IPS DF 6.9 (cell line): ENCODE results near the gene PRPS1L1.

ENCODE experiments used
- DNase-seq: peaks from one replicate; pipeline ENCODE4 v3.0.0-alpha.2; 2013; ENCODE audit warnings: low read depth, low spot score
- H3K27ac ChIP-seq: one replicate; pipeline ENCODE4 v1.5.1; 2013; ENCODE audit warnings: low read length, control low read depth
- H3K27me3 ChIP-seq: 2 replicates; pipeline ENCODE4 v1.6.1; 2013; ENCODE audit warnings: mild to moderate bottlenecking, low read length; ENCODE audit not compliant: control insufficient read depth, insufficient read depth
- H3K36me3 ChIP-seq: 2 replicates; pipeline ENCODE4 v1.6.1; 2013; ENCODE audit warnings: low read length; ENCODE audit not compliant: control insufficient read depth, insufficient read depth
- H3K4me1 ChIP-seq: 2 replicates; pipeline ENCODE4 v1.6.1; 2013; ENCODE audit warnings: low read length; ENCODE audit not compliant: control insufficient read depth, insufficient read depth
- H3K4me3 ChIP-seq: 2 replicates; pipeline ENCODE4 v1.5.1; 2013; ENCODE audit warnings: mild to moderate bottlenecking, low read length
- H3K9me3 ChIP-seq: 2 replicates; pipeline ENCODE4 v1.6.1; 2013; ENCODE audit warnings: low read length, inconsistent platforms; ENCODE audit not compliant: control insufficient read depth, insufficient read depth
- WGBS: extraction: QIAGEN DNeasy Blood & Tissue Kit; methylation state at CpG from one replicate; pipeline ENCODE4 v1.1.7; 2013; ENCODE audit warnings: mixed read lengths, missing lambda C conversion rate; ENCODE audit not compliant: insufficient read length, insufficient coverage; 5-methylcytosine and 5-hydroxymethylcytosine counted together

PRPS1L1 gene

DNA sequence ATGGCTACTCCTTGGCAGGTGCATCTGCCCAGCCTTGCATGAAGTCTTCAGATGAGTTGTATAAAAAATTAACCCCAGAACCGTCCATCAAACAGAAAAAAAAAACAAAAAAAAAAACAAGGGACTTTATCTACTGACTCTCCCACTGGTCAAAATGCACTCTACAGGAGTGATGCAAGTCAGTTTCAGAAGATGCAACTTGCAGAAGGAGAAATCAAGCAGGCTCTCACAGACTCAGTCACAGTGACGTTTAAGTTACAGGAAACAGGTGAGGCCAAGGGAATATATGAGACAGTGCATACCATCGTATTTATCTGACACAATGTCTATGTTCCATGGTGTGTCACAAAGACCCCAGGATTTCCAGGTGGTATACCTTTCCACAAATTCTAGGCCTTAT is 17.5 kb upstream of the PRPS1L1 start:
- no peaks in the 10 kb centered on the region for H3K27me3 ChIP-seq
- no peak overlapping the region for H3K27ac ChIP-seq
- H3K4me3 ChIP-seq: no peak overlapping the region
- no peaks in the 10 kb centered on the region for H3K9me3 ChIP-seq
- DNase-seq: no peak
- H3K36me3 ChIP-seq: no peaks in the 10 kb centered on the region
- no peaks in the 10 kb centered on the region for H3K4me1 ChIP-seq
- WGBS: no CpG with 5 or more reads among the region's 3 CpGs

DNA sequence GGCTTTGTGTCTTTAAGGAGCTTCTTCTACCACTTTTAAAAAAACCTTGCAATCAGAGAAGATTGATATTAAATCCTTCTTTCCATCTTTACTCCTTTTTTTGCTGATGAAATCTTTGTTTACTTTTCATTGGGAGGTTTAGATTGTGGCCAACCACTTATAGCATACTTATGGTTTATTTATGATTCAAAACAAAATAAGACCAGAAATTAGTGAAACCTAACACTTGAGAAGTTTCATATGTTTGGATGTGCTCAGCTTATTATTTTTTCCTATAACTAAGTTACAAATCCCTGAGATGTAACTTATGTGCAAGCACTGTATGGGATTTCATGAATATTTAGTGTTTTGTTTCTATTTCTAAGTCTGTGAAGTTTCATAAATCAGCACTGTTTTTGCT is 13.5 kb upstream of the PRPS1L1 start:
- no peak overlapping the region for H3K27ac ChIP-seq
- H3K4me3 ChIP-seq: no peak overlapping the region
- H3K4me1 ChIP-seq: no peaks in the 10 kb centered on the region
- H3K36me3 ChIP-seq: no peaks in the 10 kb centered on the region
- H3K9me3 ChIP-seq: no peaks in the 10 kb centered on the region
- DNase-seq: no peak
- no peaks in the 10 kb centered on the region for H3K27me3 ChIP-seq

DNA sequence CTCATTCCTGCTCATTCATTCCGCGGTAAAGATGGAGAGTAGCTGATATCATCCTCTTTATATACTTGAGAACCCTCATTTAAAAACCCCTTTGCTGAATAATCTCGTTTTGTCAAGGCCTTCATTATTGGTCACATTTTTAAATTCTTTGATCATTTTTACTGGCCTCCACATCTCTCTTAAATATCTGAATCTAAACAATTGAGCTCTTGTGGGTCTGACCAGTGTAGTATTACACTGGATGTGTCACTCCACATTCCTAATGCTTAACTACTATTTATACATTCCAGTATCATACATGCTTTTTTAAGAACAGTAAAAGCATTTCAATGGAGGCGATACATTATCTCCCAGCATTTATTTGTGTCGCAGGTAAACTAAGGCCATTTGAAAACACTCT is 12.6 kb upstream of the PRPS1L1 start:
- no CpG with 5 or more reads among the region's 5 CpGs for WGBS
- DNase-seq: no peak
- Histone ChIP-seq H3K27me3 (no peaks in the 10 kb centered on the region), H3K4me1 (no peaks in the 10 kb centered on the region), H3K27ac (no peak overlapping the region), H3K9me3 (no peaks in the 10 kb centered on the region), H3K4me3 (no peak overlapping the region), H3K36me3 (no peaks in the 10 kb centered on the region)

DNA sequence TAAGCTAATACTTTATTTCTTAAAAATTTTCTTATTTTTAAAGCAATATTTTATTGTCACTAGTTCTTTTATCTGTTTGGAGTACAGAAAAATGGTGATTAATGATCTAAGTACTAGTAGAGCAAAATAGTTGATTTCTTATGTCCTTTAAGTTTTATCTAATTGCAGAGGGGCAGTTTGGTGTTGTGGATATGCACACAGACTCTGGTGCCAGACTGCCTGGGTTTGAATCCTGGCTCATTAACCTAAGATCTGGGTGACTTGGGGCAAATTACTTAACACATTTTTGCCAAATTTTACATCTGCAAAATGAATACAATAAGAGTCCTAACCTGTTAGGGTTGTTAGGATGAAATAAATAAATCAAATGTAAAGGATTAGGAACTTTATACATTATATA is 10.7 kb upstream of the PRPS1L1 start:
- Histone ChIP-seq H3K4me1 (no peaks in the 10 kb centered on the region), H3K27me3 (no peaks in the 10 kb centered on the region), H3K36me3 (no peaks in the 10 kb centered on the region), H3K9me3 (no peaks in the 10 kb centered on the region), H3K27ac (no peak overlapping the region), H3K4me3 (no peak overlapping the region)
- DNase-seq: no peak

DNA sequence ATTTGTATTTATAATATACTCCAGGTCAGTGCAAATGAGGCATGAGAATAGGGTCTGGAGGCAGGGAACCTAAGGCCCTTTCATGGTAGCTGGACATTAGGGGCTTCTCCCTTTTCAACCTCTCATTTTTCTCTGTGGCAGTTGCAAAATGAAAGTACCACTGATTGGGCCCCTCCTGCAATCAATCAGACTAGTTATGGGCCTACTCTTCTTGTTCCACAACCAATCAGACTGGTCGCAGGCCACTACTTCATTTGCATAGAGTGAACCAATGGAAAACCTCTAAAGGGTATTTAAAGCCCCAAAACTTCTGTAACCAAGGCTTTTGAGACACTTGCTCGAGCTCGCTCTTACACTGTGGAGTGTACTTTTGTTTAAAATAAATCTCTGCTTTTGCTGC is 10.0 kb upstream of the PRPS1L1 start:
- Histone ChIP-seq H3K27me3 (no peaks in the 10 kb centered on the region), H3K4me1 (no peaks in the 10 kb centered on the region)

DNA sequence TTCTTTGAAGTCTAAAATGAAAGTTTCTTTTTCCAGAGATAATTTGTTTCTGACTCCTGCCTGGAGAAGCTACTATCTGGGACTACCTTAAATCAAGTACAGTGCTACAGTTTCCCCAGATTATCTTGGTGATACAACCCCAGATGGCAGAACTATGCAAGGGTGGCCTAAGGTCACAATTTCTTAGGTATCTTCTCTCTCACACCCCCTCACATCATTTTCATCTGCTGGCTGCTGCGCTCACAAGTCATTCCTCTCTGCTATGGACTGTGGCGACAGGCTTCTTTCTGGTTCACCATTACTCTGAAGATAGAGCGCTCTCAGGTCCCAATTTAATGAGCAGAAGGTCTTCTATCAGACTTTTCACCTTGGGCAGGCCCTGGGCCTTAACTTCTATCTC is 9.1 kb upstream of the PRPS1L1 start:
- Histone ChIP-seq H3K4me1 (no peaks in the 10 kb centered on the region), H3K27ac (no peak overlapping the region), H3K27me3 (no peaks in the 10 kb centered on the region), H3K9me3 (no peaks in the 10 kb centered on the region), H3K36me3 (no peaks in the 10 kb centered on the region), H3K4me3 (no peak overlapping the region)
- DNase-seq: no peak
- WGBS: no CpG with 5 or more reads among the region's 3 CpGs

More for the DNA sequence above, 10.0 kb upstream of the PRPS1L1 start:
- Histone ChIP-seq H3K4me3 (no peak overlapping the region), H3K9me3 (no peaks in the 10 kb centered on the region), H3K36me3 (no peaks in the 10 kb centered on the region), H3K27ac (no peak overlapping the region)
- no peak for DNase-seq
- WGBS: no CpG with 5 or more reads among the region's 3 CpGs

DNA sequence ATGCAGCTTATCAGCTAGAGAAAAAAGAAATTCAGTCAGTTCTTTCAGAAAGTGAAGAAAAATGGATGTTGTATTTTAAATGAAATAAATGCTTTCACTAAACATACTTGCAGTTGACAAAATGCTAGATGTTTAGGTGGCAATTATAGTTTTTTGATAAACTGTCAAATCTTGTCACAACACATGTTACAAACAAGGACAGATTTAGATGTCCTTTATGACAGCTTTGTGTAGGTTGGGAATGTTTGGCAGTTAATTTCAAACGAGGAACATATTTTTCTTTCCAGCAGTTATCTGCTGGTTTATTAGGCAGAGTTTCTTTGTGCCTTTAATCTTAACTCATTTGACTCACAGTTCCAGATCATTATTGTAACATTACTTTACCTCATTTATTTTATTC is 3.1 kb upstream of the PRPS1L1 start:
- no peak overlapping the region for H3K4me3 ChIP-seq
- no peaks in the 10 kb centered on the region for H3K27me3 ChIP-seq
- H3K4me1 ChIP-seq: no peaks in the 10 kb centered on the region
- no peaks in the 10 kb centered on the region for H3K9me3 ChIP-seq
- no peak for DNase-seq
- H3K36me3 ChIP-seq: no peaks in the 10 kb centered on the region
- WGBS: no CpG with 5 or more reads among the region's 1 CpG
- H3K27ac ChIP-seq: no peak overlapping the region

DNA sequence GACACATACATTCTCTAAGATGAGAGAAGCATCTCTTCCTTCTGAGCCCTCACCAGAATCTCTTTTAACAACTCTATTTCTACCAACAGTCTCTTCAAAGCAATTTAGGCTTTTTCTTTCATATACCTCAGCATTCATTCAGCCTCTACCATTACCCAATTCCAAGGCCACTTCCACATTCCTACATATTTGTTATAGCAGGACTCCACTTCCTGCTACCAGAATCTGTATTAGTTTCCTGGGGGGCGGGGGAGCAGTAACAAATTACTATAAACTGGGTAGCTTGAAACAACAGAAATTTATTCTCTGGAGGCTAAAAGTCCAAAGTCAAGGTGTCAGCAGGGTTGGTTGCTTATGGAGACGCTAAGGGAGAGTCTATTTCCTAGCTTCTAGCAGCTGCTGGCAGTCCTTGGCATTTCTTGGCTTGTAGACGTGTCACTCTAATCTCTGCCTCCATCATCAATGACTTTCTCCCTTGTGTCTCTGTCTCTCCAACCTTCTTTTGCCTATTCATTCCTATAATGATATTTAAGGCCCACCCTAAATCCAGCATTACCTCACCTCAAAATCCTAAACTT is 7.4 kb downstream of the PRPS1L1 start:
- Histone ChIP-seq H3K4me3 (no peak overlapping the region), H3K27me3 (no peaks in the 10 kb centered on the region), H3K27ac (no peak overlapping the region), H3K36me3 (no peaks in the 10 kb centered on the region), H3K9me3 (no peaks in the 10 kb centered on the region), H3K4me1 (no peaks in the 10 kb centered on the region)
- DNase-seq: no peak
- WGBS: no CpG with 5 or more reads among the region's 3 CpGs

DNA sequence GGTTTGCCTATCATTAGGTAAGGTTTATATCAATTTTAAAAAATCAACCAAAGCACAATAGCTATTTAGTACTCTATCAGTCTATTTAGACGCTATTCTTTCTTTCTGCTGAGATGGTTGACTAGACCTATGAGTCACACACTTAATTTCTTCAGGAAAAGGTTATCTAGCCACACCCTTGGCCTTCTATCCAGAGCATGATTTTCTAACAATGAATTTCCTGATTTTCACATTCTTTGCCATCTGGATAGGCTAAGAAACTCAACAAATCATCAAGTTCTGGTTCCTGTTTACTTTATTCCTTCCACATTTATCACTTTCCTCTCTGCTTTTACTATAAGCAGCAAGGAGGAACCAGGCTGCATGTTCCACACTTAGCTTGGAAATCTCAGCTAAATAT is 8.1 kb downstream of the PRPS1L1 start:
- H3K9me3 ChIP-seq: no peaks in the 10 kb centered on the region
- H3K27me3 ChIP-seq: no peaks in the 10 kb centered on the region
- DNase-seq: no peak
- no peak overlapping the region for H3K27ac ChIP-seq
- no CpG with 5 or more reads among the region's 1 CpG for WGBS
- H3K36me3 ChIP-seq: no peaks in the 10 kb centered on the region
- H3K4me3 ChIP-seq: no peak overlapping the region
- H3K4me1 ChIP-seq: no peaks in the 10 kb centered on the region

DNA sequence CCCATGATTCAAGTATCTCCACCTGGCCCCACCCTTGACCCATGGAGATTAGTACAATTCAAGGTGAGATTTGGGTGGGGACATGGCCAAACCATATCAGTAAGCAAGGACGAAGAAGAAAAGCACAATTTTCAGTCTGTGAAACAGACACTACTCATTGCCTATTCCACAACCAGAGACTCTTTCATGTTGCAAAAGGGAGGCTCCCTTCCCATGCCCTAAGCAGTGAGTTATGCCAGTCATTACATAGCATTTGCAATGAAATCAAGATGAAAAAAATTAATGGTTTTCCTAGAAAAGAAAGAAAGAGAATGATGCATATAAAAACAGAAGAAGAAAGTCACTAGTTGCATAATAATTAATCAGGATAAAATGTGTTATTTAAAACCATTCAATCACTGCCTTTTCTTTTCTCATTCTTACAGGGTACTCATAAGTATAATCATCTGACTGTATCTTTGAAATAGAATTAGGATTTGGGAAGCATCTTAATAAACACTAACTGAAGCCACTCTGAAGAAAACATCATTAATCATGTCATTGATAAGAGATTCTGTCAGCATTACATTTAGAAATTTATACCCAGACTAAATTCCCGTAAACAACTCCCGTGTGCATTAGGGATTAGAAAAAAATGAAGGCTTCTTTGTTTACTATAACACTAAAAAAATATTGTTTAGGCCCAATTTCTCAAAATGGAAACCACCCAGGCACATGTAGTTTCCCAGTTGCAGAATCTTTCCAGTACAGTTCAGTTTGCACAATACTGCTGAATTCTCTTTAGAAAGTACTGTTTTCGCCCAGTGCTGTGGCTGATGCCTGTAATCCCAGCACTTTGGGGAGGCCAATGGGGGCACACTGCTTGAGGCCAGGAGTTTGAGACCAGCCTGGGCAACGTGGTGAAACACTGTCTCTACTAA is 9.1 kb downstream of the PRPS1L1 start:
- H3K9me3 ChIP-seq: no peaks in the 10 kb centered on the region
- H3K4me3 ChIP-seq: no peak overlapping the region
- WGBS: no CpG with 5 or more reads among the region's 5 CpGs
- H3K27ac ChIP-seq: no peak overlapping the region
- H3K36me3 ChIP-seq: no peaks in the 10 kb centered on the region
- no peaks in the 10 kb centered on the region for H3K4me1 ChIP-seq
- H3K27me3 ChIP-seq: no peaks in the 10 kb centered on the region
- no peak for DNase-seq
